SK-N-MC (cell line): ENCODE measurements around the gene CREB3L4.

Source experiments
- FOXP2 ChIP-seq: optimal IDR thresholded peaks from 2 replicates; pipeline ENCODE3; 2011; ENCODE audit warnings: mild to moderate bottlenecking, moderate library complexity; ENCODE audit not compliant: insufficient read depth; ENCODE audit errors: extremely low read length, control extremely low read depth
- POLR2AphosphoS5 ChIP-seq: IDR thresholded peaks from 2 replicates; pipeline ENCODE4 v1.6.1; 2012; ENCODE audit warnings: mild to moderate bottlenecking, low read depth, low read length, borderline replicate concordance

DNA sequence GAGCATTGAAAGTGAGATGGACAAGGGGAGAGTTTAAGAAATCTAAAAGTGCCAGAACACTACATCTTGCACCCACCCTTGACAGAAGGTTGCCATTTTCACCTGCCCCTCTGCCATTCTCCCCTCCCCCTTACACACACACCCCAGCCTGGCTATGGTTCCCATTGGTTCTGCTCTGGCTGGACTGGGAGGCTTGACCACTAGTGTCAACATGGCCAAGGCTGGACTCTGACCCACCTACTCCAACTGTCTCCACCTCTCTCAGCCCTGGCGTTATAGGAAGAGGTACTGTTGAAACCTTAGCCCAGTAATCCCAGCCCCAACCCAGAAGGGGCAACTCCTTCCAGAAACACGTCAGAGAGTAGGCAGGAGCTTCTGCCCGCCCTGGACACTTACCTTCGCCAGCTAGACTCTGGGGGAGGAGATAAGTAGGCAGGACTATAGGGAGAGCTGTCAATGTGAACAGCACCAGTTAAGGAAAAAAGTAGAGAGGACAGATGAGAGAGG, 13.8 kb upstream of the CREB3L4 start:
- no peak for TF ChIP-seq FOXP2
- TF ChIP-seq POLR2AphosphoS5 = no peak
